GM12878 (cell line): ENCODE data around the gene FAM200A. TPM values are rescaled to one million over a fixed set of nuclear protein-coding genes. Genes with fewer than 3 reads are reported as not detected.

Source experiments
- ATAC-seq: fragments of 200-7000 bp; cut with Tn5 transposase; 3 replicates; pipeline ENCODE4 v1.9.1; 2020; ENCODE audit warnings: mild to moderate bottlenecking, moderate library complexity
- BruUV-seq: library from RNA; stranded (reverse); fragments of 400-500 nt; replicated peaks from 2 replicates; lab custom pipeline; 2021; lab: Mats Ljungman, UMichigan
- CTCF ChIA-PET: fragments of 300-600 bp; sonication (Branson Sonifier 250); formaldehyde crosslinking; extraction: SDS; loops from one replicate; lab custom pipeline; 2021; ENCODE audit warnings: inconsistent platforms; lab: Yijun Ruan, JAX
- POLR2A ChIA-PET: fragments of 350-600 bp; formaldehyde crosslinking; extraction: SDS; loops from one replicate; lab custom pipeline; 2021; ENCODE audit warnings: inconsistent platforms; lab: Charles Lee
- RAD21 ChIA-PET: fragments of 300-600 bp; sonication (Branson Sonifier 250); formaldehyde crosslinking; loops from one replicate; lab custom pipeline; 2023; ENCODE audit warnings: antibody characterized with exemption; ENCODE audit not compliant: unreplicated experiment; lab: Charles Lee
- SMC1A ChIA-PET: fragments of 300-600 bp; sonication (Branson Sonifier 250); formaldehyde crosslinking; loops from one replicate; lab custom pipeline; 2023; ENCODE audit not compliant: unreplicated experiment, uncharacterized antibody; lab: Charles Lee
- DNase-seq: peaks from one replicate; pipeline ENCODE4 v3.0.0-alpha.2; 2011; ENCODE audit warnings: low read depth, low spot score
- FAIRE-seq: peaks from 3 replicates; lab custom pipeline; 2011; peaks lifted over from hg19 to GRCh38; lab: Jason Lieb, UNC
- H2AFZ ChIP-seq: 2 replicates; pipeline ENCODE4 v1.6.0; 2011; ENCODE audit warnings: low read depth, low read length, control low read depth; ENCODE audit not compliant: control insufficient read depth
- H3K27ac ChIP-seq: 2 replicates; pipeline ENCODE4 v1.5.1; 2011; ENCODE audit warnings: control low read depth; ENCODE audit not compliant: control insufficient read depth, insufficient read depth
- H3K27me3 ChIP-seq, 2 experiments: replicated peaks in 1 of 2; 2 replicates each; pipeline versions ENCODE4 v1.6.0 to v1.6.1; 2011; ENCODE audit warnings: low read length in 1 of 2; ENCODE audit not compliant: control insufficient read depth in 2 of 2, insufficient read depth in 2 of 2
- H3K36me3 ChIP-seq, 2 experiments: 2 replicates each; pipeline ENCODE4 v1.5.1; 2011; ENCODE audit warnings: low read length in 1 of 2; ENCODE audit not compliant: control insufficient read depth in 2 of 2, insufficient read depth in 2 of 2
- H3K4me1 ChIP-seq: 2 replicates; pipeline ENCODE4 v1.6.1; 2011; ENCODE audit warnings: mild to moderate bottlenecking, low read length, moderate library complexity, mixed read lengths; ENCODE audit not compliant: control insufficient read depth, insufficient read depth
- H3K4me2 ChIP-seq: 2 replicates; pipeline ENCODE4 v1.6.0; 2011; ENCODE audit warnings: control low read depth; ENCODE audit not compliant: control insufficient read depth, insufficient read depth
- H3K4me3 ChIP-seq: fragments of 200-600 bp; sonication (generic); 2 replicates; pipeline ENCODE4 v1.5.1; 2016
- H3K79me2 ChIP-seq: 2 replicates; pipeline ENCODE4 v1.6.0; 2011; ENCODE audit warnings: low read length; ENCODE audit not compliant: control insufficient read depth, insufficient read depth
- H3K9ac ChIP-seq: 2 replicates; pipeline ENCODE4 v1.8.0; 2011; ENCODE audit warnings: low read length, control low read depth, mixed read lengths; ENCODE audit not compliant: control insufficient read depth, insufficient read depth
- H3K9me3 ChIP-seq: replicated peaks from 3 replicates; pipeline ENCODE4 v1.5.1; 2011; ENCODE audit warnings: mild to moderate bottlenecking, low read length; ENCODE audit not compliant: control insufficient read depth, insufficient read depth
- H4K20me1 ChIP-seq: 2 replicates; pipeline ENCODE4 v1.6.0; 2011; ENCODE audit not compliant: control insufficient read depth, insufficient read depth
- BCL11A ChIP-seq: IDR thresholded peaks from 2 replicates; pipeline ENCODE4 v1.6.1; 2011; ENCODE audit warnings: low read depth, low read length
- BCL3 ChIP-seq: IDR thresholded peaks from 2 replicates; pipeline ENCODE4 v1.6.1; 2011; ENCODE audit warnings: borderline replicate concordance, low read depth, mild to moderate bottlenecking, moderate library complexity, low read length; ENCODE audit not compliant: insufficient read depth, poor library complexity, severe bottlenecking
- BHLHE40 ChIP-seq, 2 experiments: fragments of 450-650 bp in 1 of 2; IDR thresholded peaks; 2 replicates each; pipeline ENCODE4 v1.6.1; 2011 to 2017; ENCODE audit warnings: low read depth in 2 of 2, borderline replicate concordance in 1 of 2, improper control_type of control experiment in 1 of 2, low read length in 1 of 2, mild to moderate bottlenecking in 1 of 2
- KAT2A ChIP-seq: conservative IDR thresholded peaks from 2 replicates; pipeline ENCODE4 v1.6.1; 2011; ENCODE audit warnings: low read depth, low read length; ENCODE audit not compliant: control insufficient read depth
- MTA2 ChIP-seq: fragments of 450-650 bp; IDR thresholded peaks from 2 replicates; pipeline ENCODE4 v1.6.1; 2016; ENCODE audit warnings: low read depth, mild to moderate bottlenecking, moderate library complexity
- NBN ChIP-seq: fragments of 450-650 bp; IDR thresholded peaks from 2 replicates; pipeline ENCODE4 v1.6.1; 2016
- NFYB ChIP-seq: IDR thresholded peaks from 2 replicates; pipeline ENCODE4 v1.6.1; 2011; ENCODE audit warnings: low read depth, mild to moderate bottlenecking, low read length, improper control_type of control experiment, moderate library complexity; ENCODE audit not compliant: insufficient read depth
- NR2F1 ChIP-seq: fragments of 450-650 bp; conservative IDR thresholded peaks from 2 replicates; pipeline ENCODE4 v1.6.1; 2017; ENCODE audit warnings: mild to moderate bottlenecking
- RAD51 ChIP-seq: fragments of 450-650 bp; IDR thresholded peaks from 2 replicates; pipeline ENCODE4 v1.6.1; 2016; ENCODE audit warnings: moderate library complexity, mild to moderate bottlenecking, inconsistent platforms
- SRF ChIP-seq, 2 experiments: IDR thresholded peaks; 2 replicates each; pipeline ENCODE4 v1.6.1; 2011; ENCODE audit warnings: low read depth in 2 of 2, low read length in 2 of 2, mild to moderate bottlenecking in 1 of 2, moderate library complexity in 1 of 2
- STAT3 ChIP-seq: IDR thresholded peaks from 2 replicates; pipeline ENCODE4 v1.6.1; 2011; ENCODE audit warnings: low read depth, low read length, improper control_type of control experiment
- TAF1 ChIP-seq: IDR thresholded peaks from 2 replicates; pipeline ENCODE4 v1.6.1; 2011; ENCODE audit warnings: mild to moderate bottlenecking, low read depth, low read length, borderline replicate concordance
- WRNIP1 ChIP-seq: IDR thresholded peaks from 2 replicates; pipeline ENCODE4 v1.6.1; 2011; ENCODE audit warnings: low read depth, low read length, improper control_type of control experiment, borderline replicate concordance
- ZNF384 ChIP-seq: IDR thresholded peaks from 2 replicates; pipeline ENCODE4 v1.6.1; 2012; ENCODE audit warnings: low read depth, mild to moderate bottlenecking, low read length, improper control_type of control experiment, borderline replicate concordance
- WGBS: methylation state at CpG from one replicate; pipeline ENCODE4 v1.1.6; 2016; ENCODE audit warnings: low lambda C conversion rate; ENCODE audit not compliant: insufficient replicate concordance, insufficient coverage; ENCODE audit errors: missing lambda C conversion rate; 5-methylcytosine and 5-hydroxymethylcytosine counted together
- in situ Hi-C: fragments of 300-500 bp; cut with MboI; formaldehyde crosslinking; loops from 9 replicates; pipeline ENCODE4 v1.14.3; 2018; ENCODE audit warnings: mixed read lengths
- intact Hi-C: fragments of 100-400 bp; cut with micrococcal nuclease; formaldehyde crosslinking; loops from one replicate; pipeline ENCODE4 v1.14.2; 2022; ENCODE audit not compliant: unreplicated experiment
- polyA plus RNA-seq, 11 experiments: library from polyadenylated mRNA; depleted of rRNA in 4 of 11; unstranded in 6 of 11; stranded (reverse) in 5 of 11; fragments of >200 nt; fragmentation: Nextera tagmentation in 4 of 11; fragmentation: Illumina TruSeq in 1 of 11; extraction: Ambion mirVana in 4 of 11; extraction: Trizol in 1 of 11; gene quantifications; 1 replicate in 1 of 11; 2 replicates in 10 of 11; pipeline versions ENCODE4 v1.2.1 to v1.2.3, GENCODE V29; 2011 to 2016; ENCODE audit warnings: inconsistent platforms in 2 of 11, missing spikeins in 2 of 11, low read depth in 1 of 11
- total RNA-seq, 4 experiments: library from RNA; depleted of rRNA in 3 of 4; stranded (reverse); fragments of >200 nt in 3 of 4; fragmentation: Illumina TruSeq in 1 of 4; extraction: Trizol in 1 of 4; gene quantifications; 2 replicates each; pipeline versions ENCODE4 v1.2.1 to v1.2.3, GENCODE V29; 2013 to 2021
- TF ChIP-seq, protein P1 (sequence below): fragments of 450-650 bp; conservative IDR thresholded peaks from 2 replicates; pipeline ENCODE4 v1.6.1; 2017; ENCODE audit warnings: mild to moderate bottlenecking, moderate library complexity
- TF ChIP-seq, protein P2 (sequence below): IDR thresholded peaks from 2 replicates; pipeline ENCODE4 v1.6.1; 2012; ENCODE audit warnings: low read depth, low read length, improper control_type of control experiment

FAM200A gene
- total and polyA plus RNA-seq, 10 of the 15 experiments (the other 5 are each of a cell fraction or from before 2014, with no cell fraction given), result 2.7 to 9.0 (median 6.5) TPM

- ChIA-PET SMC1A (interaction anchor here (0.6 to 2.4 kb wide), 7 partner anchors 10 to 179 kb away, joined by 3 to 8 read pairs (median 4); partner anchors contain the start of genes ATP5MF and ZNF655), RAD21 (interaction anchor here (0.7 to 1.5 kb wide), 4 partner anchors 31 to 578 kb away, joined by 3 to 10 read pairs (median 3); partner anchors contain the start of gene ZNF655), POLR2A (interaction anchor here (0.6 to 2.0 kb wide), 14 partner anchors 11 to 1370 kb away, joined by 3 to 18 read pairs (median 5); partner anchors contain the start of genes ARPC1A, ATP5MF, BUD31 and FAM200A), CTCF (interaction anchor here (0.7 to 1.2 kb wide), 4 partner anchors 21 to 334 kb away, joined by 3 to 4 read pairs (median 3); no protein-coding TSS in a partner anchor)
- 1% methylated on average over 52 of the region's 53 CpGs for WGBS
- DNase-seq, result peak; percentile 84
- H2AFZ ChIP-seq, result peak within 1 kb of the TSS; percentile 99
- peak within 1 kb of the TSS; percentile 98 for H3K4me2 ChIP-seq
- no peaks in the 10 kb centered on the region for H4K20me1 ChIP-seq
- H3K4me3 ChIP-seq, result peak within 1 kb of the TSS; percentile 91
- peaks cover 5% of the 10 kb centered on the region for H3K4me1 ChIP-seq
- H3K79me2 ChIP-seq, result peaks cover 33% of the 10 kb centered on the region
- H3K27me3 ChIP-seq, result no peaks in the 10 kb centered on the region
- peak within 1 kb of the TSS; percentile 83 for H3K27ac ChIP-seq
- peak; percentile 90 for ATAC-seq
- peak within 1 kb of the TSS; percentile 94 for H3K9ac ChIP-seq
- no peaks in the 10 kb centered on the region for H3K36me3 ChIP-seq
- BruUV-seq, result no TSS peak
- in situ Hi-C loops, result no loop called here
- FAIRE-seq, result peak; percentile 66
- intact Hi-C loops, result loop anchor here (1.0 to 2.0 kb wide), 3 partner anchors 48 to 112 kb away; partner anchors contain the start of genes CPSF4, FAM200A, PTCD1 and ZSCAN25
- no peaks in the 10 kb centered on the region for H3K9me3 ChIP-seq
- TF ChIP-seq NFYB, result peak; percentile 83
- peak; percentile 28 for TF ChIP-seq BCL3
- no peak for TF ChIP-seq KAT2A
- TF ChIP-seq TAF1, result peak; percentile 98
- TF ChIP-seq NBN, result peak; percentile 91
- TF ChIP-seq MTA2, result no peak; the same call in 1 of the 2 replicates
- TF ChIP-seq STAT3, result no peak
- TF ChIP-seq RAD51, result no peak
- peak; percentile 34 to 65; a peak in 1 of 4 replicates for TF ChIP-seq BHLHE40 (IDR thresholded peaks at IDR 0.05; ENCODE audit: borderline replicate concordance in 1 of 2, low read depth in 2 of 2, low read length in 1 of 2)
- no peak for TF ChIP-seq WRNIP1
- TF ChIP-seq, protein P1, sequence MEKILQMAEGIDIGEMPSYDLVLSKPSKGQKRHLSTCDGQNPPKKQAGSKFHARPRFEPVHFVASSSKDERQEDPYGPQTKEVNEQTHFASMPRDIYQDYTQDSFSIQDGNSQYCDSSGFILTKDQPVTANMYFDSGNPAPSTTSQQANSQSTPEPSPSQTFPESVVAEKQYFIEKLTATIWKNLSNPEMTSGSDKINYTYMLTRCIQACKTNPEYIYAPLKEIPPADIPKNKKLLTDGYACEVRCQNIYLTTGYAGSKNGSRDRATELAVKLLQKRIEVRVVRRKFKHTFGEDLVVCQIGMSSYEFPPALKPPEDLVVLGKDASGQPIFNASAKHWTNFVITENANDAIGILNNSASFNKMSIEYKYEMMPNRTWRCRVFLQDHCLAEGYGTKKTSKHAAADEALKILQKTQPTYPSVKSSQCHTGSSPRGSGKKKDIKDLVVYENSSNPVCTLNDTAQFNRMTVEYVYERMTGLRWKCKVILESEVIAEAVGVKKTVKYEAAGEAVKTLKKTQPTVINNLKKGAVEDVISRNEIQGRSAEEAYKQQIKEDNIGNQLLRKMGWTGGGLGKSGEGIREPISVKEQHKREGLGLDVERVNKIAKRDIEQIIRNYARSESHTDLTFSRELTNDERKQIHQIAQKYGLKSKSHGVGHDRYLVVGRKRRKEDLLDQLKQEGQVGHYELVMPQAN, result peak; percentile 53; the same call in 1 of the 2 replicates
- peak; percentile 86 for TF ChIP-seq NR2F1
- TF ChIP-seq, protein P2, sequence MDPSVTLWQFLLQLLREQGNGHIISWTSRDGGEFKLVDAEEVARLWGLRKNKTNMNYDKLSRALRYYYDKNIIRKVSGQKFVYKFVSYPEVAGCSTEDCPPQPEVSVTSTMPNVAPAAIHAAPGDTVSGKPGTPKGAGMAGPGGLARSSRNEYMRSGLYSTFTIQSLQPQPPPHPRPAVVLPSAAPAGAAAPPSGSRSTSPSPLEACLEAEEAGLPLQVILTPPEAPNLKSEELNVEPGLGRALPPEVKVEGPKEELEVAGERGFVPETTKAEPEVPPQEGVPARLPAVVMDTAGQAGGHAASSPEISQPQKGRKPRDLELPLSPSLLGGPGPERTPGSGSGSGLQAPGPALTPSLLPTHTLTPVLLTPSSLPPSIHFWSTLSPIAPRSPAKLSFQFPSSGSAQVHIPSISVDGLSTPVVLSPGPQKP, result peak; percentile 92
- no peak for TF ChIP-seq BCL11A
- TF ChIP-seq ZNF384, result no peak
- TF ChIP-seq SRF (IDR thresholded peaks at IDR 0.05; ENCODE audit: low read depth in 2 of 2, low read length in 2 of 2), result peak; percentile 34 to 75; a peak in 1 of 4 replicates
Observed at GRCh38 chr7:99504603-99505323, 47.2 kb downstream of the FAM200A start, which contains the start of gene ZKSCAN5. ZKSCAN5 (plus strand) TSS chr7:99504662; CDS start chr7:99506045, 1,383 bp downstream.
